NCI-H2227 treated with DMSO at 0.1 percent for 48 hours (cell line): ENCODE results near the gene BAZ1A.
"Not testable (repeated sequence)": the region's sequence is repeated elsewhere in the genome, so short reads cannot be mapped to it uniquely, and the experiment has no call there.

Experiments
- DNase-seq: peaks from one replicate; lab custom pipeline; 2025; lab: John Stamatoyannopoulos, UW

The BAZ1A gene

DNA sequence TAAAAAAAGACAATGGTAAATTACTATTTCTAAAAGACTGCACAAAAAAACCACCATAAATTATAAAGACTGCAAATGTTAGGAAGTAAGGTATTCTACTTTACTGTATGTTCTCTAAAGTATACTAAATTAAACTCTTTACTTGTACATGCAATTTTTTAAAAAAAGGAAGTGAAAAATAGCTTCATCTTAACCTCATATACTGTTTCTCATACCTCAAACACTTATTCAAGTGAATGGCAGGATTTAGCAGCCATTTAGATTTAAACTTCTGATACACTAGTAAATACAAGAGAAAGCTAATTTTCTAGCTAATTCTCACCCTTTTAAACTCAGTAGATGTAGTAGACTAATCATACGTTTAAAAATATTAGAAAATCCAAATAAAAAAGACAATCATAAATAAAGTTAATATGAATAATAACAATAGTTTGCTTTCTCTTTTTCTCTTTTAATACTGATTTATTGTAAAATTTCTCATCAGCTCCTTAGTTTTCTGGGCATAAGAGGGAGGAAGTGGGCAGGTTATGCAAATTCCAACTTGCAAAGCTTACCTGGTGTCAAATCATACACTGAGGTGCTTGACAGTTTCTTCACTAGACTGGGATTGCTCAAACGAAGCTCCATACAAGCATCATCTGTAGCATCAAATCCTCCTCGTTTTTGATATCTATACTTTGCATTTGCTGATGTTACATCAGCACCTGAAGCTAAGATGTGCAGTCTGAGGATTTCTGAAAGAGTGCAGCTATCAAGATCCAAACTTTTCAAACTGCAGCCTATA is 89.7 kb downstream of the BAZ1A start:
- DNase-seq: no peak

- DNase-seq: no peak
Measured at GRCh38 chr14:34782031-34782430, 93.1 kb downstream of the BAZ1A start.

GRCh38 chr14:34781242-34781641 is 93.9 kb downstream of the BAZ1A start:
- DNase-seq: no peak

DNA sequence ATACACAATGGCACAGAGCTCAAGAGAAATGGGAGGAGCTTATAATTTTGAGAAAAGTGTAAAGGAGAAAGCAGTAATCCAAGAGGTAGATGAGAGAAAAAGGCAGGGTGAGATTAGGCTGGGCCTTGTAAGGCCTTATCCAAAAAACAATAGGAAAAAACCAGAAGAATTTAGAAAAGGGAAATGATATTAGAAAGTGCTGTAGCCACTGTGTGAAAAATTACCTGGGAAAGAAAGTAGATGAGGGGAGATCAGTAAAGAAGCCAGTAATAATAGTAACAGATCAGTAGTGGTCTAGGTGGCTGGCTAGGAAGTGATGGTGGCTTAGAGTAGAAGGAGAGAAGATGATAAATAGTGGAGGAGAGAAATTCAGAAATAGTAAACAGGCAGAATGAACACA is 94.5 kb downstream of the BAZ1A start:
- no peak for DNase-seq

- no peak for DNase-seq
Measured at GRCh38 chr14:34778744-34779143, 96.4 kb downstream of the BAZ1A start.

GRCh38 chr14:34776611-34777010 is 98.5 kb downstream of the BAZ1A start:
- no peak for DNase-seq

GRCh38 chr14:34775922-34776321 is 99.2 kb downstream of the BAZ1A start:
- DNase-seq: no peak

DNA sequence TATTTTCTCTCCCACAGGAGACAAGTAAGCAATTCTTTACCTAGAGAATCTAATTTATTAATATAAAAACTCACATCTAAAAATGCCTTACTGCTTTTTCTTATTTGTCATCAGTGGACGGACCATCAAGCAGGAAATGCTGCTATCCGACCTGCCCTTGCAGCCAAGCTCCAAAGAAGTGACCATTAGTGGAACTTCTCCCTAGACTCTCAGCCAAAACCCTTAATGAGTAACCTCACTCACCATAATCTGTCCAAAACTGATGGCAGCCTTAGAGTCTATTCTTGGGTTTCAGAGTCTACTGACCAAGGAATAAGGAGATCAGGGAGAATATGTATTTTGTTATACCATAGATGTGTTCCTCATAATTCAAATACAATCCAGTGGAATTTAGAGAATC is 99.8 kb downstream of the BAZ1A start:
- no peak for DNase-seq

GRCh38 chr14:34770901-34771300 is 104.3 kb downstream of the BAZ1A start:
- DNase-seq: no peak

DNA sequence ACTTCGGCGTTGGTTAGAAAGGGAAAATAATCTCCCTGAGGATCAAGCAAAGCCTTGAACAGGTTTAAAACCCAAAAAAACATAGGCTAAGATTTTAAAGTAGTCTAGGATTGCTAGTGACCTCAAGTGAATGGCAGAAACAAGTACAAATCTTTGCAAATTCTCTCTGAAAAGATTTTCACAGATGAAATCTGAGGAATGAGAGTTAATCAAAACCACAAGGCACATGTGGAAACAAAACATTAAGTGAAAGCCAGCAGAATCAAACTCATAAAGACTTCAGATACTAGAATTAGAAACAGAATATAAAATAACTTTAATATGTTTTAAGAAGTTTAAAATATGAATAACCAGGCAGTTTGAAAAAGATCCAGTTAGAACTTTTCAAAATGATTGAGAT is 108.6 kb downstream of the BAZ1A start:
- DNase-seq: no peak

GRCh38 chr14:34766060-34766459 is 109.1 kb downstream of the BAZ1A start:
- DNase-seq: no peak

DNA sequence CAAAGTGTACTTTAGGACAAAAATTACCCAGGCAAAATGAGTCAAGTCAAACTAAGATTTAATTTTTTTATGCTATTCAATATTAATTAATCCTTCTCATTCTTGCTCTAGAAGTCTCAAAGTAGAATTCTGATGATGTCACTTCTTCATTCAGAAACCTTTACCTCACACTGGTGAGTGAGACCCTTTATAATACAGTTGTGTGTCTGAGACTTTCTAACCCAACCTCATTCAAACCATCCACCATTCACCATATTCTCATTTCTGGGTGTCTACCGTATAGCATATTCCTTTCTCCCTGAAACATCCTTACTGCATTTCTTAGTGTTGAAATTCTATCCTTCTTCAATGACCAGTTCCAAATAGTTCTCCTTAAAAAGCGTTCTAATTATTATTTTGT is 119.9 kb downstream of the BAZ1A start:
- DNase-seq: no peak

DNA sequence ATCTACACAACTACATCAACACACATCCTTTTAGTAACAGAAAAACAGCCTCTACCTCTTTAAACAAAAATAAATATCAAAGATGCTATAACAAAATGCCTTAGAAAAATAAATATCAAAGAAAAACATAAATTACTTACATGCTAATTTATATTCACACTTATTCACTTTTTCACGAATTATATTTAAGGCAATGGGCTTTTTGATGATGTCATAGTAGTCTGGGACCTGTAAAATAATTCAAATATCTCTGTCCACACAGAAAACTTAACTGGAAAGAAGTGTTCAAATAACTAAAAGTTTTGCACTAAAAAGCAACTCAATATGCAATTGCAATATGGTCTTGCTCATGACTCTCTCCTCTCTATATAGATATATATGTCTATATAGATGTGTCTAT is 120.5 kb downstream of the BAZ1A start:
- no peak for DNase-seq

GRCh38 chr14:34750670-34751069 is 124.5 kb downstream of the BAZ1A start:
- no peak for DNase-seq

DNA sequence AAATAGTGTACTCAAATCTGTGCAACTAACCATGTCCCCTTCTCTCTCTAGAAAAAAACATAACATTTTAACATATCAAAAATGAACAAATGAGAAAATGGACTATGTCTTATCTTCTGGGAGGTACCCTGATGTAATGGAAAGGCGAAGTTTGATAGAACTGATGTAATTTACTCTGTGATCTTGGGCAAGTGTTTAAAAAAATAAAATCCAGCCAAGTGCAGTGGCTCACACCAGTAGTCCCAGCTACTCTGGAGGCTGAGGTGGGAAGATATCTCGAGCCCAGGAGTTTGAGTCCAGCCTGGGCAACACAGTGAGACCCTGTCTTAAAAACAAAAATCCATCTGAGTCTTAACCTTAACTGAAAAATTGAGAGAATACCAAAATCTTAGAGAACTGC is 124.9 kb downstream of the BAZ1A start:
- DNase-seq: no peak

GRCh38 chr14:34749408-34749807 is 125.8 kb downstream of the BAZ1A start:
- DNase-seq: no peak

DNA sequence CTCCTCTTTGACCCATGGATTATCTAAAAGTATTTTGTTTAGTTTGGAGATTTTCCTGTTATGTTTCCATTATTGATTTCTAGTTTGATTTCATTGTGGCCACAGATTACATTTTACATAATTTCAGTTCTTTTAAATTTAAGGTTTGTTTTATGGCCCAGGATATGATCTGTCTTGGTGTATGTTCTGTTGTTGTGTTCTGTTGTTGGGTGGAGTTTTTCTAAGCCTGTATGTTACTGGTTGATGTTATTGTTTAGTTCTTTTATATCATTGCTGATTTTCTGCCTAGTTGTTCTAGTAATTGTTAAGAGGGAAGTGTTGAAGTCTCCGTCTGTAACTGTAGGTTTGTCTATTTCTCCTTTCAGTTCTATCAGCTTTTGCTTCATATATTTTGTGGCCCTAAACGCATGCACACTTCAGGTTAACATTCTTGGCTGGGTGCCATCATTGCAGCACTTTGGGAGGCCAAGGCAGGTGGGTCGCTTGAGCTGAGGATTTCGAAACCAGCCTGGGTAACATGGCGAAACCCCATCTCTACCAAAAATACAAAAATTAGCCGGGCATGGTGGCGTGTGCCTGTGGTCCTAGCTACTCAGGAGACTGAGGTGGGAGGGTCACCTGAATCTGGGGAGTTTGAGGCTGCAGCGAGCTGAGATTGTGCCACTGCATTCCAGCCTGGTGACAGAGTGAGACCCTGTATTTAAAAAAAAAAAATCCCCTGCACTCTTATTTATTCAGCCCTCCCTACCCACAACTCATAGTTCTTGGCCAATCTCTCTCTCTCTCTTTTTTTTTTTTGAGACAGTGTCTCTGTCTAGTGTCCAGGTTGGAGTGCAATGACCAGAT is 132.7 kb downstream of the BAZ1A start:
- DNase-seq: no peak

GRCh38 chr14:34741840-34742239 is 133.3 kb downstream of the BAZ1A start:
- DNase-seq: no peak

GRCh38 chr14:34740139-34740538 is 135.0 kb downstream of the BAZ1A start:
- DNase-seq: not testable (repeated sequence)

DNA sequence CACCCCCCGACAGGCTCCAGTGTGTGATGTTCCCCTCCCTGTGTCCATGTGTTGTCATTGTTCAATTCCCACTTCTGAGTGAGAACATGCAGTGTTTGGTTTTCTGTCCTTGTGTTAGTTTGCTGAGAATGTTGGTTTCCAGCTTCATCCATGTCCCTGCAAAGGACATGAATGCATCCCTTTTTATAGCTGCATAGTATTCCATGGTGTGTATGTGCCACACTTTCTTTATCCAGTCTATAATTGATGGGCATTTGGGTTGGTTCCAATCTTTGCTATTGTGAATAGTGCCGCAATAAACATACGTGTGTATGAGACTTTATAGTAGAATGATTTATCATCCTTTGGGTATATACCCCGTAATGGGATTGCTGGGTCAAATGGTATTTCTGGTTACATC is 138.1 kb downstream of the BAZ1A start:
- DNase-seq: not testable (repeated sequence)

DNA sequence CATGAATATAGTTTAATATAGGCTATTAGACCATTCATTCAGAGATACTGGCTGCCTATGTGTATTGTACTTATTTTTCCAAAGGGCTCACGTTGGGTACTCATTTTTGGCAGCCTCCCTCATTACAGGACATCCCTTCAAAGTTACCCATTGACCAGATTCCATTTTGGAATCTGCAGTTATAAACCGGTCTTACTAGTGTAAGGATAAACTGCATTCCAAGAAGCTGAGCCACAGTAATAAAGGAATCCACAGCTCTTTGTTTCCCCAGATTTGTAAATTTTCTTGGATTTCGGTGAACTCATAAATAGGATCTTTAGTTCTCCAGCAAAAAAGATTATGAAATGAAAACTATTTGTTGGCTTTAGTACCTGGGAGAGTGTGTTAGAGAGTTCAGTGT is 141.9 kb downstream of the BAZ1A start:
- DNase-seq: no peak

DNA sequence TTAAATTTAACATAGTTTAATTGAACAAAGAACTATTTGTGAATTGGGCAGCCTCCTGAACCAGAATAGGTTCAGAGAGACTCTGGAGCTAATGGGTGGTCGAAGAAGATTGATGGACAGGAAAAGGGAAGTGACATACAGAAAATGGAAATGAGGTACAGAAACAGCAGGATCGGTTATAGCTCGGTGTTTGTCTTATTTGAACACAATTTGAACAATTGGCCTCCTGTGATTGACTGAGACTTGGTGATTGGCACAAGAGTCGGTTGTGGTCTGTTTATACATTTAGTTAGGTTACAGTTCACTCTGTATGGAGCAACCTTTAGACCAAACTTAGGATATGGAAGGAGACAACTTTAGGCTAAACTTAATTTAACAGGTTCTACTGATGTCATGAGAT is 142.4 kb downstream of the BAZ1A start:
- DNase-seq: no peak

GRCh38 chr14:34723867-34724266 is 151.3 kb downstream of the BAZ1A start:
- no peak for DNase-seq
